Brain pericyte (primary cell): ENCODE data around the gene TMEM51.

Experiments used
- DNase-seq: peaks from one replicate; pipeline ENCODE4 v3.0.0-alpha.2; 2012; ENCODE audit warnings: low read depth, low spot score

The TMEM51 gene

GRCh38 chr1:15153184-15153841 is at the start of gene TMEM51:
Gene TMEM51 (plus strand): TSS chr1:15153747. CDS start chr1:15215088, 61,341 bp downstream.
- no peak for DNase-seq

- no peak for DNase-seq
These were observed 49.6 kb upstream of the TMEM51 start for GRCh38 chr1:15103906-15104305.

DNA sequence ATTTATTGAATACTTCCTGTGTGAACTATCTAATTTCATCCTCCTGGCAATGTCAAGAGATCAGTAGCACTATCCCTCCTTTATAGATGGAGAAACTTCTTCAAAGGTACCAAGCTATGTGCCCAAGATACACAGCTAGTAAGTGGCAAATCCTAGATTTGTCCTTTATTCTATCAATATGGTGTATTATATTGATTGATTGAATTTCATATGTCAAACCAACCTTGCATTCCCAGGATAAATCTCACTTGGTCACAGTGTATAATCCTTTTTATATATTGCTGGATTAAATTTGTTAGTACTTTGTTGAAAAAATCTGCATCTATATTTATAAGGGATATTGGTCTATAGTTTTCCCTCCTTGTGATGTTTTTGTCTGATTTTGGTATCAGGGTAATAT is 48.8 kb upstream of the TMEM51 start:
- DNase-seq = no peak

GRCh38 chr1:15106608-15107007 is 46.9 kb upstream of the TMEM51 start:
- DNase-seq = no peak

- DNase-seq = no peak
These were observed 46.4 kb upstream of the TMEM51 start for GRCh38 chr1:15107058-15107687.

DNA sequence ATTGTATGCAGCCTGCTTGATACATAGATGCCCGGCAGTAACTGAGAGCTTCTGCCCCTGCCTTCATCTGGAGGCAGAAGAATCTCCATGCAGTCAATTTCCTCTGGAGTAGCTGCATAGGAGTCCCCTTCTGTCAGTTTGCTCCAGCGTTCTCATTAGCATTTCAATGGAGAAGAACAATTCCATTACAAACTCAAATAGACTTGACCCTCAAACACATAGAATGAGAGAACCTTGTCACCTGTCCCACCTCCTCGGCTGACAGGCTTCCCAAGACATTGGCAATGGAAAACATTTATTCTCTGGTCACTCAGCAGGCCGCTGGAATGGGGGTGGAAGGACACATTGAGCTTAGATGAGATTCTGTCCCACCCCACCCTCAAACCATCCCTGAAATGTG is 45.6 kb upstream of the TMEM51 start:
- no peak for DNase-seq

DNA sequence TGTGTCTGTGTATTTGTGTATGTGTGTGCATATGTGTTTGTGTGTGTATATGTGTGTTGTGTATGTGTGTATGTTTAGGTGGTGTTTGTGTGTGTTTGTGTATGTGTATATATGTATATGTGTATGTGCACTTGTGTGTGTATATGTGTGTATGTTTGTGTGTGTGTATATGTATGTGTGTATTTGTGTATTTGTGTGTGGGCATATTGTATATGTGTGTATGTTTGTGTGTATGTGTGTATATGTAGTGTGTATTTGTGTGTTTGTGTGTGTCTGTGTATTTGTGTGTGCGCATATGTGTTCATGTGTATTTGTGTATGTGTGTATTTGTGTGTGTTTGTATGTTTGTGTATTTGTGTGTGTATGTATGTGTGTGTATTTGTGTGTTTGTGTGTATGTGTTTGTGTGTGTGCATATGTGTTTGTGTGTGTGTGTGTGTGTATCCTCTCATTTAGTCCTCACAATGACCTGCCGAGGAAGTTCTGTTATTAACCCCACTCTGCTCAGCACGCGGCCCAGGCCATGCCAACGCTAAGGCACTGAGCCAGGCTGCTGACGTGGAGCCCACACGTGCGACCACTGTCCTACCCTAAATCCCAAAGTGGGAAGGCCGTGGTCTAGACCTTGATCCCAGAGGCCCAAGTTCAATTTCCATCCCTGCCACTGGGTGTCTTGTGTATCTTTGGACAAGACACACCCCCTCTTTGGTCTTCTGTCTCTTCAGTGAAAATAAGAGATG is 43.2 kb upstream of the TMEM51 start:
- DNase-seq = no peak

DNA sequence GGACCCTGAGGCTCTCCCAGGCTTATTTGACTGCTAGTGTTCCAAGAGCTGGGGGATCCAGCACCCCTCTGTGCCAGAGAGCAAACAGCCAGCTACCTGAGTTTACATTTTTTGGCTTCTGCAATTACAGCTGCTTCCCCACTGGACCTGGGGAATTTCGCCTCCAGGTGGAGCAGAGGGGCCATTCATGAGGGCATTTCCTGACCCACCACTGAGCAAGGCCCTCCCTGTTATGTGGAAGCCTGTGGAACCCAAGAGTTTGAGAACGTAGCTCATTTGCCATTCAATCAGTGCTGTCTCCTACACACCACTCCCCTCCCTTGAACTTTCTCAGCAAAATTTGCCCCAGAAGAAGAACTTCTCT is 42.7 kb upstream of the TMEM51 start:
- no peak for DNase-seq

DNA sequence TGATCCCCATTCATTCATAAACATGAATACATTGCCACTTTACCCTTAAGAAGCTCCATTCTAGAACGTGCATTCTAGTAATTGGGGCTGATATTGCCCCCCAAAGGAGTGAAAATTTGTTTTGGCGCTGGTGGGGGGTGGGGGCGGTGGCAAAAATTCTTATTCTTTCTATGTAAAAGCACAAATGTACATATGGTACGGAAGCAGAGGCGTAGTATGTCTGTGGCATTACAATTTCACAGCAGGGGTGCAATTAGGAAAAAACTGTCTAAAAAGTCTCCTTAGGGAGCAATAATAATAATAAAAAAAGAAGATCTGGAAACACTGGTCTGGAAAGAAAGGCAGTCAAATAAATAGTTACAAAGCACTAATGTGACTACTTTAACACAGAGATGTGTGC is 40.4 kb upstream of the TMEM51 start:
- no peak for DNase-seq

DNA sequence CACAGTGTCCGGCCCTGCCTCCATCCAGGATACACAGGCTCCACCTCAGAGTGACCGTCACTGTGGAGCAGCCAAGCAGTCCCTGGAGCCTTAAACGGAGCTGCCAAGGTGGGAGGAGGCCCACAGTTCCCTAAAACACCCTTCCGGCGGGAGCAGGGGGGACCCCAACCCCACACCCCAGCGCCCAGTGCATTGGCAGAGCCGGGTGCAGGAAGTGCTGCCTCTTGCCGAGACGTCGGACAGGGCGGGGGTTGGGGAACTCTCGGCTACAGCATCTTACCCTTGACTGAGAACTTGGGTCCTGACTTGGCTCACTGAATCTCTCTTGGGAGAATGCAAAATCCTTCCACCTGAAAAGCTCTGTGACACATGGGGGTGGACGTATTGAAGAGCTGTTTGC is 38.7 kb upstream of the TMEM51 start:
- no peak for DNase-seq

GRCh38 chr1:15115542-15116330 is 37.8 kb upstream of the TMEM51 start:
- no peak for DNase-seq

DNA sequence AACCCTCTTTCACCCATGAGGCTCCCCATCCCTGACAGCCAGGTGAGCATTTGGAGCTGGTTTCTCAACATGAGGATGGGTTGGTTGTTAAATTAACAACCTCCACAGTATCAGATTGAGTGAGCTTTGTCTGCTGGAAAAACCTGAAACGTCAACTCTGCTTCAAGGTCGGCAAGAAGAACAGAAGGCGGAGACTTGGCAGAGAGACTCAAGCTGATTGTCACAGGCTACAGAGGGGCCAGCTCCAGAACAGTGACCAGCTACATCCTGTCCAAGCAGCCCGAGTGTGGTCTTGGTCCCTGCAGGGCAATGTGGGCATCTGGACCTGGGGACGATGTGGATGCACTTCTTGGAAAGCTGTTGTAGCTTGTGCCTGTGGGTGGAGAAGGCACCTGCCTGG is 36.6 kb upstream of the TMEM51 start:
- no peak for DNase-seq

DNA sequence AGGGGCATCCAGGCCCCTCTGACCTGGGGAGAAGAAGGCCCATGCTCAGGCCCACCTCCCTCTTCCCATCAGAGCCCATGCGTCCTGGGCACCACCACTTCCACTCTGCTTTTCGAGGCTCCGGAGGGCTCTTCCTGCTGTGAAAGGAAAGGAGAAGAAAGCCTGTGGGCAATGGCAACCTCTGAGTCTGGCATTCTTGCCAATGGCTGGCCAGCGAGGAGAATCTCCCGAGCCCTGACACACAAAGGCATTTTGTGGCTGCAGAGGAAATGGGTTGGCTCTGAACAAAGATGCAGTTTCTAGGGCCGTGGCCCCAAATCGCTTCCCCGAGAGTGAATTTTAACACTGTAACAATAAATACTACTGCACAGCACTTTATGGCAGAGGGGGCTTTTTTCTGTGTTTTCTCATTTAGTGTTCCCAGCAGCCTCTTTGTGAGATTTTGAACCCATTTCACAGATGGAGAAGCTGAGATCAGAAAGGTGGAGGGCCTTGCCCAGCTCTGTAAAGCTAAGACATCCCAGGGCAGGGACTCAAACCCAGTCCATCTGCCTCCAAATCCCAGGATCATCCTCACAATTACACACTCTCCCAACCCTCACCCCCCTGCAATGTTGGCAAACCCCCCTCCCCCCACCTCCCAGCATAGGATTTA is 35.7 kb upstream of the TMEM51 start:
- DNase-seq = no peak

DNA sequence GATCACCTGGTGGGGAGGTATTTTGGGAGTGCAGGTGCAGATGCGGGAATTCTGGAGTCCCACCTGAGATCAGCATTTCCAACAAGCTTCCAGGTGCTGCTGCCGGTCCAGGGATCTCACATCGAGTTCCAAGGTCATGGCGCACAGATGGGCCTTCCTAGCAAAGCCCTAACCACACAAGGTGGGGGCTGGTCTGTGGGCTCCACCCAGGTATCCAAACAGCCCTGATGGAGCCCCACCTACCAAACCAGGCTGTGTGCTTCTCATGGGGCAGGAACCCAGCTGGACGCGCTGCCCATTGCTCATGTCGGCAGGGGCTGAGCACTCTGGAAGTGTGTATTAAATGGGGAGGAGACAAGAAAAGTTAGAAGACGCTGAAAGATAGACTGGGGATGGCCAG is 35.0 kb upstream of the TMEM51 start:
- no peak for DNase-seq

DNA sequence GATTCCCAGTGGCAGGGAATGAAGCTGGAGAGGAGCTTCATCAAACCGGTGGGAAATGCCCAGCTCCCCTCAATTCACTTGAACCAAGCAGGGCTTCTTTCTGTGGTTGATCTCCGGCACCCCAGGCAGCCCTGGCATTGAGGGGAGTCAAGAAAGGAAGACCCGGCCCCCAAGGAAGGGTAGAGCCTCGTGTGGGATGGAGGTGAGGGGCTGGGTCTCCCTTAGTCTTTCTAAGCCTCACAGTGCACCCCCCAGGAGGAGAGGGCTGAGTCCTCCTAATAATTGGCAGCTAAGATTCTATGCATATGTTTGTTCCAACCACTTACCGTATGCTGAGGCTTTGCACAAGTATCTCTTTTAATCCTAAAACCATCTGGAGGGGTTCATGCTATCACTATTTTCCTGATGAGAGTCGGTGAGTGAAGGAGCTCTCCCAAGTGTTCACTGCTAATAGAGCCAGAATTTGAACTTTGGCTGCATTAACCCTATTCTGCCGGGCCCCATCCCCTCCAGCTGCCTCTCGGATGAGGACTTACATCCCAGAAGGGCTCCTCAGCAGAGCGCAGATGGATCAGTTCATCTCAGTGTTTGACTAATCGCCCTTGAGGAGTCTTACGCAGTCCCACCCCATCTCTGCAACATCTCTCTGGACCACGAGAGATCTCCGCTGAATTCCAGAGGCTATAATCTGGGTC is 33.1 kb upstream of the TMEM51 start:
- DNase-seq = no peak

DNA sequence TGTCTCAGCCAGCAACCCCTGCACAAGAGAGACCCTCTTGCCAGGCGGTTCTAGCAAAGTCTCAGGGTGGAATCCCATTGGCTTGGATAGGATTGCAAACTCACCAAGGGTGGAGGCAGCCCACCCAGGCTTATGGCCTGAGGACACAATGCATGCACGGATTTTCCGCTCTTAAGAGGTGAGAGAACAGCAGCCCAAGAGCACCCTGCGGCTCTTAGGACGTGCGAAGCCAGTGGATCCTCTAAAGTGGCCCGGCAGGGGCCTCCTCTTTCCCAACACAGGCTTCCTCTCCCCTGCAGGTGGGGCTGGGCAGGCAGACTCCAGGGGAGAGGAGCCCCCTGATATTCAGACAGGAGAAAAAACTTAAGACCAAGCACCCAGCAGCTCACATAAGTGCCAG is 31.2 kb upstream of the TMEM51 start:
- no peak for DNase-seq

DNA sequence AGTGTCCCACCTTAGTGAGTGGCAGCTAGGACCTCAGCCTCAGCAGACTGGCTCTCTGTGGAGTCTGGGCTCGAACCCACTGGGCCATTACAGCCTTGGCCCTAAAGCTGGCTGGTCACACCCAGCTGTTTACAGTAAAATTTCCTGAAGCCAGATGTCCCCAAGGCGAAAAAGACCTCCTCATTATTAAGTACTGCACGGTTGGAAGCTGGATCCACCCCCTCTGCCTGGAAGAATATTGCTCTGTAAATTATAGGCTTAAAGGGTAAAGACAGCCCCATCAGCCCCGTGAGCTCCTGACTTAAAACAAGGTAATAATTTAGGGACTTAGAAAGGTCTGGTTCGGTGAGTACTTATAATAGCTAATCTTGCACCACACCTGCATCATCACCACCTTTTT is 30.3 kb upstream of the TMEM51 start:
- DNase-seq = no peak

DNA sequence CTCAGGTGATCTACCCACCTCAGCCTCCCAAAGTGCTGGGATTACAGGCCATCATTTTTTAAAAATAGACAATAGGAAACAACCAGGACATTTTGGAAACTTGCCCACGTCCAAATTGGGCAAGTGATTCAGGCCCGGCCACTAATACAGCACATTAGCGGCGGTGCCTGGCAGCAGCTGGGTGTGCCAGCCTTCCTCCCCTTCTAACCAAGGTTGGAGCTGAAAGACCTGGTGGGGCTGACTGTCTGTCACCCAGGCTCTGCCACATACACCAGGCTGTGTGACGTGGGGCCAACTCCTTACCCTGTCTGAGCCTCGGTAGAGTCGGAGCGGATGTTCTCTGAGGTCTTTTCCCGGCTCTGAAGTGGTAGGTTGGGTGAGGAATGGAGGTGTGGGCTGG is 29.6 kb upstream of the TMEM51 start:
- DNase-seq = no peak

DNA sequence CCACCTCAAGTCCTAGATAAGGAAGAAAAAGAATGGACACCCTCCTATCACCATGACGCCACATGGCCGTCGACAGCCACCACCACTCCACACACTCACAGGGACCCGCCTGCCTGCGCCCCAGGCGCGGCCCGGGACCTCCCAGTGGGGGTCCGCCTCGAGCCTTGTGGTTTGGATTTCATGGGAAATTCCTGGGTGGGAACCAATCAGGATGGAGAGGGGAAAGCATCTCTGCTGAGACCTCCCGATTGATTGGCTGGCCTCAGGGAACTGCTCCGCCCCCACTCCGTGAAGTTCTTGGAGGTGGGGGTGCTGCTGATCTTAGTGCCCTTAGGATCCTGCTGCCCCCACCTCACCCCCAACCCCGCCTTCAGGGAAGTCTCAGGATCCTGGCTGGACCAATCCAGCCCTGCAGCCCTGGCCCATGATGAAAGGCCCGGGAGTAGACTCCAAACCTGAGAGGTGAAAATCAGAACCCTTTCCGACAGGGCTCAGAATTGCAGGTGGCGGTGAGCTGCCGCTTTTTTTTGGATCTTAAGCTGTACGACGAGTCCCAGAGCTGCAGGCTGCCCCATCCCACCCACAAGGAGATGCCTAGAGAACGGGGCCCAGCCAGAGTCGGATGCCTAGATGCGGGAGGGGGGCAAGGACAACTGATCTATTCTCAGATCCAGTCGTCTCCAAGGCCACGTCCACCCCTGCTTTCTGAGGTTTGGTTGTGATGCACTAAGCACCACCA is 29.0 kb upstream of the TMEM51 start:
- DNase-seq = no peak

DNA sequence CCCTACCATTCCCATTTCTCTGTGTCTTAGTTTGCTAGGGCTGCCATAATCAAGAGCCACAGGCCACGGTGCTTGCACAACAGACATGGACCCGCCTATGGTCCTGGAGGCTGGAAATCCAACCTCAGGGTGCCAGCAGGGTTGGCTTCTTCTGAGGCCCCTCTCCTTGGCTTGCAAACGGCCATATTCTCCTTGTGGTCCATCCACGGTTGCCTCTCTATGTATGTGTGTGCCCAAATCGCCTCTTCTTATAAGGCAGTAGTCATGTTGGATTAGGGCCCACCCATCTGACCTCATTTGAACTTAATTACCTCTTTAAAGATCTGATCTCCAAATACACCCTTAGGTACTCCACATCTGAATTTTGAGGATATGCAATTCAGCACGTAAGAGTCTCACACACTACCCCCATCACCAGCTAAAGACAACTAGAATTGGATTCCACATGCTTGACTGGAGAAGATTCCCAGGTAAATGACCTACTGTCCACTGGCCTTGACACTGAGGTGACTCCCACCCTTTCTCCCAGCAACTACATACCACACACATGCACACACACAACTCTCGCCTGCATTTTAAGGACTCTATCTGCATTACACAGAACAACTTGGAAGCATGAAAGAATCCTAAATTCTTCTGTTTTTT is 28.3 kb upstream of the TMEM51 start:
- no peak for DNase-seq
